Measurements from ENCODE around the gene RCC1. TPM values are rescaled to one million over a fixed set of nuclear protein-coding genes. Genes with fewer than 3 reads are reported as not detected.

The RCC1 gene
- total RNA-seq, 1 experiment from 2014 or later: 103 TPM

GRCh38 chr1:28518000-28518744 lies 12.3 kb downstream of the RCC1 start (continued):
- TF ChIP-seq, protein P1, sequence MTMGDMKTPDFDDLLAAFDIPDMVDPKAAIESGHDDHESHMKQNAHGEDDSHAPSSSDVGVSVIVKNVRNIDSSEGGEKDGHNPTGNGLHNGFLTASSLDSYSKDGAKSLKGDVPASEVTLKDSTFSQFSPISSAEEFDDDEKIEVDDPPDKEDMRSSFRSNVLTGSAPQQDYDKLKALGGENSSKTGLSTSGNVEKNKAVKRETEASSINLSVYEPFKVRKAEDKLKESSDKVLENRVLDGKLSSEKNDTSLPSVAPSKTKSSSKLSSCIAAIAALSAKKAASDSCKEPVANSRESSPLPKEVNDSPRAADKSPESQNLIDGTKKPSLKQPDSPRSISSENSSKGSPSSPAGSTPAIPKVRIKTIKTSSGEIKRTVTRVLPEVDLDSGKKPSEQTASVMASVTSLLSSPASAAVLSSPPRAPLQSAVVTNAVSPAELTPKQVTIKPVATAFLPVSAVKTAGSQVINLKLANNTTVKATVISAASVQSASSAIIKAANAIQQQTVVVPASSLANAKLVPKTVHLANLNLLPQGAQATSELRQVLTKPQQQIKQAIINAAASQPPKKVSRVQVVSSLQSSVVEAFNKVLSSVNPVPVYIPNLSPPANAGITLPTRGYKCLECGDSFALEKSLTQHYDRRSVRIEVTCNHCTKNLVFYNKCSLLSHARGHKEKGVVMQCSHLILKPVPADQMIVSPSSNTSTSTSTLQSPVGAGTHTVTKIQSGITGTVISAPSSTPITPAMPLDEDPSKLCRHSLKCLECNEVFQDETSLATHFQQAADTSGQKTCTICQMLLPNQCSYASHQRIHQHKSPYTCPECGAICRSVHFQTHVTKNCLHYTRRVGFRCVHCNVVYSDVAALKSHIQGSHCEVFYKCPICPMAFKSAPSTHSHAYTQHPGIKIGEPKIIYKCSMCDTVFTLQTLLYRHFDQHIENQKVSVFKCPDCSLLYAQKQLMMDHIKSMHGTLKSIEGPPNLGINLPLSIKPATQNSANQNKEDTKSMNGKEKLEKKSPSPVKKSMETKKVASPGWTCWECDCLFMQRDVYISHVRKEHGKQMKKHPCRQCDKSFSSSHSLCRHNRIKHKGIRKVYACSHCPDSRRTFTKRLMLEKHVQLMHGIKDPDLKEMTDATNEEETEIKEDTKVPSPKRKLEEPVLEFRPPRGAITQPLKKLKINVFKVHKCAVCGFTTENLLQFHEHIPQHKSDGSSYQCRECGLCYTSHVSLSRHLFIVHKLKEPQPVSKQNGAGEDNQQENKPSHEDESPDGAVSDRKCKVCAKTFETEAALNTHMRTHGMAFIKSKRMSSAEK (CRISPR knock-in tag; IDR thresholded peaks at IDR 0.05; ENCODE audit: borderline replicate concordance): no peak
- peak; percentile 63; the same call in 1 of the 2 replicates for TF ChIP-seq TP53 (CRISPR knock-in tag; IDR thresholded peaks at IDR 0.05)
- 0 out of 2 replicates have a peak, but pooled peaks have one; percentile 64 for TF ChIP-seq ARID4B (CRISPR knock-in tag; IDR thresholded peaks at IDR 0.05; ENCODE audit: borderline replicate concordance)
- no peak for TF ChIP-seq FOXJ3 (CRISPR knock-in tag; IDR thresholded peaks at IDR 0.05; ENCODE audit: borderline replicate concordance)
- TF ChIP-seq ELF4 (CRISPR knock-in tag; IDR thresholded peaks at IDR 0.05; ENCODE audit: low read depth): peak; percentile 59; the same call in 1 of the 2 replicates
- no peak for TF ChIP-seq JAZF1 (CRISPR knock-in tag; IDR thresholded peaks at IDR 0.05)
- no peak for TF ChIP-seq MXD4 (CRISPR knock-in tag; IDR thresholded peaks at IDR 0.05; ENCODE audit: borderline replicate concordance)
- TF ChIP-seq EMX1 (CRISPR knock-in tag; IDR thresholded peaks at IDR 0.05): peak; percentile 68; the same call in 1 of the 2 replicates
- TF ChIP-seq ZNF317 (CRISPR knock-in tag; IDR thresholded peaks at IDR 0.05; ENCODE audit: borderline replicate concordance, low read depth): no peak
- TF ChIP-seq, protein P2, sequence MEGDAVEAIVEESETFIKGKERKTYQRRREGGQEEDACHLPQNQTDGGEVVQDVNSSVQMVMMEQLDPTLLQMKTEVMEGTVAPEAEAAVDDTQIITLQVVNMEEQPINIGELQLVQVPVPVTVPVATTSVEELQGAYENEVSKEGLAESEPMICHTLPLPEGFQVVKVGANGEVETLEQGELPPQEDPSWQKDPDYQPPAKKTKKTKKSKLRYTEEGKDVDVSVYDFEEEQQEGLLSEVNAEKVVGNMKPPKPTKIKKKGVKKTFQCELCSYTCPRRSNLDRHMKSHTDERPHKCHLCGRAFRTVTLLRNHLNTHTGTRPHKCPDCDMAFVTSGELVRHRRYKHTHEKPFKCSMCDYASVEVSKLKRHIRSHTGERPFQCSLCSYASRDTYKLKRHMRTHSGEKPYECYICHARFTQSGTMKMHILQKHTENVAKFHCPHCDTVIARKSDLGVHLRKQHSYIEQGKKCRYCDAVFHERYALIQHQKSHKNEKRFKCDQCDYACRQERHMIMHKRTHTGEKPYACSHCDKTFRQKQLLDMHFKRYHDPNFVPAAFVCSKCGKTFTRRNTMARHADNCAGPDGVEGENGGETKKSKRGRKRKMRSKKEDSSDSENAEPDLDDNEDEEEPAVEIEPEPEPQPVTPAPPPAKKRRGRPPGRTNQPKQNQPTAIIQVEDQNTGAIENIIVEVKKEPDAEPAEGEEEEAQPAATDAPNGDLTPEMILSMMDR (IDR thresholded peaks at IDR 0.05): peak; percentile 99
- TF ChIP-seq STAT6 (CRISPR knock-in tag; conservative IDR thresholded peaks at IDR 0.05; ENCODE audit: low read depth): no peak
- TF ChIP-seq ETV6 (CRISPR knock-in tag; IDR thresholded peaks at IDR 0.05): peak; percentile 76
- TF ChIP-seq, protein P3, sequence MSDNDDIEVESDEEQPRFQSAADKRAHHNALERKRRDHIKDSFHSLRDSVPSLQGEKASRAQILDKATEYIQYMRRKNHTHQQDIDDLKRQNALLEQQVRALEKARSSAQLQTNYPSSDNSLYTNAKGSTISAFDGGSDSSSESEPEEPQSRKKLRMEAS (CRISPR knock-in tag; IDR thresholded peaks at IDR 0.05): peak; percentile 70; the same call in 1 of the 2 replicates
- TF ChIP-seq, protein P4, sequence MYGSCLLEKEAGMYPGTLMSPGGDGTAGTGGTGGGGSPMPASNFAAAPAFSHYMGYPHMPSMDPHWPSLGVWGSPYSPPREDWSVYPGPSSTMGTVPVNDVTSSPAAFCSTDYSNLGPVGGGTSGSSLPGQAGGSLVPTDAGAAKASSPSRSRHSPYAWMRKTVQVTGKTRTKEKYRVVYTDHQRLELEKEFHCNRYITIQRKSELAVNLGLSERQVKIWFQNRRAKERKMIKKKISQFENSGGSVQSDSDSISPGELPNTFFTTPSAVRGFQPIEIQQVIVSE (CRISPR knock-in tag; IDR thresholded peaks at IDR 0.05; ENCODE audit: borderline replicate concordance): no peak
- peak; percentile 14; the same call in 1 of the 2 replicates for TF ChIP-seq SMAD3 (CRISPR knock-in tag; IDR thresholded peaks at IDR 0.05; ENCODE audit: borderline replicate concordance)
